HL-60/S4 treated with retinoic acid at 250 ng/mL for 4 days and 3 days (cell line): ENCODE data around the gene OSBPL5.
"Not testable (repeated sequence)": the region's sequence is repeated elsewhere in the genome, so short reads cannot be mapped to it uniquely, and the experiment has no call there.

Source experiments
- in situ Hi-C: fragments of 300-500 bp; cut with MboI; formaldehyde crosslinking; loops from 2 replicates; pipeline ENCODE4 v1.7.0; 2022; ENCODE audit warnings: low sequenced_read_pairs

Gene OSBPL5

DNA sequence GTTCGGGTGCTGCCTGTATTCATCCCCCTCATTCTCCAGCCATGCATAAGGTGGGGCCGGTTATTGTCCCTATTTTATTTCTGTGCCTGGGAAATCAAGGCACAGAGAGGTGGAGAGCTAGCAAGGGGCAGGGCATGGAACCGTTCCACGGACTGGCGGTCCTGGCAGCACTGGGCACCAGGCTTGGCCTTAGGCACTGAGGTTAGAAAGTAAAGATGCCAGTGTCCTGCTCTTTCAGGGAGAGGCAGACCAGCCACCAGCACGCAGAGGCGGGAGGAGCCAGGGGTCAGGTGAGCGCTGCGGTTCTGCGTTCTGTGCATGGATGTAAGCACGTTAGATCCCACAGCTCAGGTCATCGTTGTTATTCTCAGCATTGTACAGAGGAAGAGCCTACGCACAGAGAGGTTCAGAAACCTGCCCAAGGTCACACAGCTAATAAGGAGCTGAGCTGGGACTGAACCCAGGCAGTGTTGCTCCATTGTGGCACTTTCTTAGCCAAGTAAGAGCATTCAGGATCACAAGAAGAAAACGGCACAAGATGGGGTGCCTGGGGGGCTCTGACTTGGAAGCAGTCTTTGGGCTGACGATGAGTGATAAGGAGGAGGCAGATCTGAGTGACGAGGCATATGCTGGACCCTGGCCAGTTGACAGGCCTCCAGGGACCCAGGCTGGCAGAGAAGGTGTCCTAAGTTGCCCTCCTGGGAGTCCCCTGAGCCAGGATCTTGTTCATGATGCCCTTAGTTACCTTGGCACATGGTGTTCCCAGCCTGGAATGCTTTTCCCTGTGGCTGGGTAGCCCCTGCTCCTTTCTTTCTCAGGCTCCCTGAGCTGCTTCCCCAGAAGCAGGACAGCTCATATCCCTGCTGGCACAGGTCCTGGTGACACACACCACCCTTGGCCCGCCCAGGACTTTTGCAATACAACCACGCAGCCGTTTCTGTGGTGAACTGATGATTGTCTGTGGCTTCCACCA lies 41.1 kb downstream of the OSBPL5 start:
- in situ Hi-C loops, result no loop called here

DNA sequence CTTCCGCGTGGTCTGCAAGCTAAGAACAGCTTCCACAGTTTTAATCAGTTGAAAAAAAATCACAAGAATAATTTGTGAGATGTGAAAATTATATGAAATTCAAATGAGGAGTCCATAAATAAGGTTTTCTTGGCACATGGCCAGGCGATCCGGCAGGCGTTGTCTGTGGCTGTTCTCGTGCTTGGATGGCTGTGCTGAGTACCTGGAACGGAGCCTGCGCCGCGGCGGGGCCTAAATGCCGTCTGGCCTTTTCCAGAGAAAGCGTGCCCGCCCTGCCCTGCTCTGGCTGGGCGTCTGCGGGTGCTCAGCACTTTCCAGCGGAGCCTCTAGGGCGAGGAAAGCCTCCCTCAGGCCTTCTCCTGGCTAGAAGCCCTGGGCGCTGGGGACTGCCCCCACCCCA lies 41.8 kb downstream of the OSBPL5 start:
- in situ Hi-C loops, result no loop called here

DNA sequence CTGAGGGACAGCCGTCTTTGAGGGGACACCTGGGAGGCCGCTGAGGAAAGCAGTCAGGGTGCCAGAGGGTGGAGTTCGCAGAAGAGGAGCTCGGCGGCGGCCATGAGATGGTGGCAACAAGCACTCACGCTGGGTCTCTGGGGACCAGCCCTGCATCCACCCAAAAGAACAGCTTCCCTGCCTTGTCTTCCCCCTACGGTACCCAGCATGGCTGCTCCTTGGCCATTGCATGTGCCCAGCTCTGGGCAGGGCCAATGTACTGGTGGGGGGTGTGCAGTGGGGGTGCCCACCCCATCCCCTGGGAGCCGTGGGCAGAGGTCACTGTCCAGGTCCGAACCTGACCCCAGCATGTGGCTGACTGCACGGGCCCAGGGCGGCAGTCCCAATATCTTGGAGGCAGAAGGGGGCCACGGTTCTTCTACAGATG lies 42.3 kb downstream of the OSBPL5 start:
- in situ Hi-C loops, result no loop called here

GRCh38 chr11:3121931-3122774 lies 43.0 kb downstream of the OSBPL5 start:
- in situ Hi-C loops, result no loop called here

DNA sequence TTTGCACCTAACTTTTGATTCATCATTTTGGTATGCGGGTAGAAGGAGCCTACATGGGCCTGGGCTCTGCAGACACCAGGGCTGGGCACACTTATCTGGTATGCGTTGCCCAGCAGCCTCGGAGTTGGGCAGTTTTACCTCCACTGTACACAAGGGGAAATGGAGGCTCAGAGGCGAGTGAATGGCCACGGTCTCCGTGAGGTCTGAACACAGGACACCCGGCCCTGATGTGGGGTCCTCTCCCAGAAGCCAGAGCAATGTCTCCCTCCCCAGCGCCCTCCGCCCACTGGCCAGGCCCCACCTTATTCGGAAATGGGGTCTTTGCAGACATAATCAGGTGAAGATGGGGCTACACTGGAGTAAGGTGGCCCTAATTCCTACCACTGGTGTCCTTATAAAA lies 43.7 kb downstream of the OSBPL5 start:
- in situ Hi-C loops, result no loop called here

- in situ Hi-C loops, result no loop called here
Measured at GRCh38 chr11:3120071-3120792, 44.9 kb downstream of the OSBPL5 start.

DNA sequence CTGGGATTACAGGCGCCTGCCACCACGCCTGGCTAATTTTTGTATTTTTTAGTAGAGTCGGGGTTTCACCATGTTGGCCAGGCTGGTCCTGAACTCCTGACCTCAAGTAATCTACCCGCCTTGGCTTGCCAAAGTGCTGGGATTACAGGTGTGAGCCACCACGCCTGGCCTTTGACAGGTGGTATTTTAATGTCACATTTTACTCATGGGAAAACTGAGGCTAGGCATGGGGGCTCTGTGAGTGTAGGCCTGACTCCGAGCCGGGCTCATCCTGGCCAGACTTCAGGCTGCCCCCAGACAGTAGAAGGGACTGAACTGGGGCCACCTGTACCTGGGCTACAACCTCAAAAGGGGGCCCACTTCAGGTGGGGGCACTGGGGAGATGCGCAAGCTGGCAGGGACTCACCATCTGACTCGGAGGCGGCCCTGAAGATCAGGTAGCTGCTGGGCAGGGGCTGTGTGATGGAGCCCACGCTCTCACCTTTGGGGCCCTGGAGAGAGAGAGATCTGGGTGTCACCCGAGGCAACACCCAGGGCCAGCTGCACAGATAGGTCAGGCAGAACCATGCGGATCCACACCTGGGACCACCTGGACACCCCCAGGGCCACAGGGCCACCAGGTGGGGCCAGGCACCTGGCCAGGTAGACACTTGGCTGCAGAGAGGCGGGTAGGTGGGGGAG lies 45.8 kb downstream of the OSBPL5 start:
- in situ Hi-C loops, result no loop called here

- in situ Hi-C loops, result no loop called here
Measured at GRCh38 chr11:3115321-3115720, 49.8 kb downstream of the OSBPL5 start.

DNA sequence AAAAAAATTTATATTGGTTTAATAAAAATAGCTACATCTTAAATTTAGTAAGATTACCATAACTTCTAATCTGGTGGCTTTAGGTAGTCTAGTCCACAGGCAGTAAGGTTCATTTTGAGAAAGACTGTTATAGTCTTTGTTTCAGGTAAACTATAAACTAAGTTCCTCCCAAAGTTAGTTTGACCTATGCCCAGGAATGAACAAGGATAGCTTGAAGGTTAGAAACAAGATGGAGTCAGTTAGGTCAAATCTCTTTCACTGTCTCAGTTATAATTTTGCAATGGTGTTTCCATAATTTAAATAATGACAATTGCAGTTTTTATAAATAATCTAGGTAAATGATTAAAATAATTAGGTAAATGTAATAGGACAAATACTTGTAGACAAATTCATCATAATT lies 51.4 kb downstream of the OSBPL5 start:
- in situ Hi-C loops, result not testable (repeated sequence)

DNA sequence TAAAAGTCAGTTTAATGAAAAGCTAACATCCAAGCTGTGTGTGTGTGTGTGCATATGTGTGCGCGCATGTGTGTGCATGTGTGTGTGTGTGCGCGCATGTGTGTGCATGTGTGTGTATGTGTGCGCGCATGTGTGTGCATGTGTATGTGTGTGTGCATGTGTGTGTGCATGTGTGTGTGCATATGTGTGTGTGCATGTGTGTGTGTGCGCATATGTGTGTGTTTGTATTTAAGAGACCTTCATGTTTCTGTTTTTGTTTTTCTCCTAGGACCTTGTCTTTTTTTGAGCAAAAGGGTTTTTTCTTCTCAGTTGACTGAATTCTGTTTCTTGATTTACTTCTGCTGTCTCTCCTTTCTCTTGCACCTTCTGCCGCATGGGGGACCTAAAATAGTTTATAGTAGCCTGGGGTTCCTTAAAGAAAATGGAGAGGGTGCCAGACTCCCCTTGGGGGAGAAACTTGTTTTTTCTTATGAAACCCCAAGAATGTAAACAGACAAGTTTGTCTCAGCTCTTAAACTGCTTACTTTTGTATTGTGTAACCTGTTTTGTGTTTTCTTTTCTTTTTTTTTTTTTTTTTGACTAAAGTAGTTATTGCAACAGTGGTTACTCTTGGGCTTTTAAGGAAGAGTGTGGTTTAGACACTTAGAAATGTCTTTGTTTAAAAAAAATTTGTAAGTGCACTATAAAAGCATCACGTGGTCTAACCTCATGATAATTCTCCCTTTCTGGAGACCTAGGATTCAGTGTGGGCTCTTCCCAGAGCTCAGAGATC lies 53.0 kb downstream of the OSBPL5 start:
- in situ Hi-C loops, result no loop called here

GRCh38 chr11:3111466-3111865 lies 53.6 kb downstream of the OSBPL5 start:
- in situ Hi-C loops, result no loop called here

DNA sequence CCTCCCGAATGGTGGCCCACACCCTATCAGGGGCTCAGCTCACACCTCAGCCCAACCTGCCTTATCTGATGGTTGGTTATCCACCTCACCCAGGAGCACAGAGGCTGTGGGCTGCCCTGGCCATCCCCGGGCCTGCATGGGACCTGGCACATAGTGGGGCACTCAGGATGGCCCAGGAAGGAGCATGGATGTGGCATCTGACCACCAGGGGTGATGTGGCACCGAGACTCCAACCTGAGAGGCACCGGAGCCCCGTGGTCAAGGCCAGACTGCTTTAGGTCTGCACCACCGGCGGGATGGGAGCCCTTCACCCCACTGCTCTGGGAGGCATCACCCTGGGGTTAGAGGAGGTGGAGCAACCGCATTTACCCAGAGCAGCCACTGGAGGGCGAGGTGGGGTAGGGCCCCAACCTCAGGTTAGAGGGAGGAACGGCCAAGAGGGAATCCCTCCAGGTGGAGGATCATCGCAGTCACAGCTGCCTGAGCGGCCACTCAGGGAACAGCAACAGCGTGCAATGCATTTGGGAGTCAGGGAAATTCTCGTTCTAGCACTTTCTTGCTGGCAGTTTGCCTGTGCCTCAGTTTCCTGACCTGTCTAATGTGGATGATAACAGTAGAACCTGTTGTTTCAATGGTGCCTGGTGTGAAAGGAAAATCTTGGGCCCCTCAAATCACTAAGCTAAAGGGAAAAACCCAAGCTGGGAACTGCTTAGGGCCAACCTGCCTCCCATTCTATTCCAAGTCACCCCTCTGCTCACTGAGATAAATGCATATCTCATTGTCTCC lies 55.0 kb downstream of the OSBPL5 start:
- in situ Hi-C loops, result loop anchor here (10.0 kb wide), 1 partner anchor 105 kb away; the partner anchor contains the start of gene MRGPRG

GRCh38 chr11:3109434-3109833 lies 55.7 kb downstream of the OSBPL5 start:
- in situ Hi-C loops, result loop anchor here (10.0 kb wide), 1 partner anchor 105 kb away; the partner anchor contains the start of gene MRGPRG

GRCh38 chr11:3108183-3108721 lies 56.9 kb downstream of the OSBPL5 start:
- in situ Hi-C loops, result loop anchor here (10.0 kb wide), 1 partner anchor 107 kb away; the partner anchor contains the start of gene MRGPRG

DNA sequence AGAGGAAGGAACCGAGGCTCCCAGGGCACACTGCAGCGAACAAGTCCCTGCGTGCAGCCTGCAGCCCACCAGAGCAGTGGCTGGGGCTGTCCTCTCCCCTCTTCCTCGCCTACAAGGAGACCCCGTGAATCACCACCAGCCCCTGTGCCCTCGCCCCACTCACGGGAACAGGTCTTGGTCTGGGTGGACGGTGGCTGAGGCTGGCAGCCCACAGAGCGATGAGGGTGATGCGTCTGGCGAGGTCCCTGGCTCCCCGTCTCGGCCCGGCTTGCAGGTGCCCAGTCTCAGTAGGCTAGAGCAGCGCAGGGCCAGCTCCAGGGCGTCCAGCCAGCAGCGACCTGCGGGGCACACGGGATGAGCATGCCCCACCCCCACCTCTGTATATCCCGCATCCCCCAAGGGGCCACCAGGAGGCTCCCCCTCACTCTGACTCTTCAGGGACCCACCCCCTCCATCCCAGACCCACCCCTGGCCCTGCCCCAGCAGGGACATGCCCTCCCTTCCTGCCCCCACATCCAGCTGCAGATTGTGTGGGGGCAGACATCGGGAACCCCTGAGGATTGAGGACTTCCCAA lies 57.4 kb downstream of the OSBPL5 start:
- in situ Hi-C loops, result loop anchor here (10.0 kb wide), 1 partner anchor 107 kb away; the partner anchor contains the start of gene MRGPRG

DNA sequence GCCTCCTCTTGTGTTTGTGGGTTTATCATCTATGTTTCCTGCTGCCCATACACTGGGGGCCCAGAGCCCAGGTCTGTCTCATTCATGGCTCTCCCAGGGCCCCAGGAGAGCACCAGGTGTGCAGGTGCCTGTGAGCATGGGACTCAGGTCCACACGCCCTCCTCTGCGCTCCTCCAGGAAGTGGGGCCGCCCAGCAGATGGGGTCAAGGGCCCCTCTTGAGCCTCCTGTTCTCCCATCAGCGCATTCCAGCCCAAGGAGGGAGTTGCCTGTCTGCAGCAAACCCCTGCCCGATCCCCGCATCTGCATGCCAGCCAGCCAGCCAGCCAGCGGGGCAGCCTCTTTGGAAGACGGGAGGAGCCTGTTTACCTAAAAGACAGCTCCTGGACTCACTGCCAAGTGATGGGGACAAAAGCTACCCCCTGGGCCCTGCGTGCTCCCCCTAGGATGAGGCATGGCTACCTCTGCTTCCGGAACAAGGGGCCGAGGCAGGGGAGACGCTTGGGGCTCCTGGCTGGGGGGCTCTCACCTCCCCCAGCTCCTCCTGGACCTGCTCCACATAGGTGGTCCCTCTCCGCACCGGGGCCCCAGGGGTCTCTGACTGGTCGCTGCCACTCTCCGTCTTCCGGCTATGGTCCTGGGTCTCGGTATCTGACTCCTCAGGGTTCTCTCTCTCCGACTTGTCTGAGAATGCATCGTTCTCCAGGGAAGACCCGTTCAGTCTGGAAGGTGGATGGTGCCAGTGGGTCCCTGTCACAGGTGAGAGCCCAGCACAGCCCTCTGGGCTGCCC lies 58.2 kb downstream of the OSBPL5 start:
- in situ Hi-C loops, result loop anchor here (10.0 kb wide), 1 partner anchor 108 kb away; the partner anchor contains the start of gene MRGPRG
